Mesenchymal stem cell (in vitro differentiated cells and primary cell): ENCODE measurements around the gene PTK6.

Experiments used
- DNase-seq: peaks from one replicate; pipeline ENCODE4 v3.0.0-alpha.2; 2013
- H2AFZ ChIP-seq: one replicate; pipeline ENCODE4 v1.6.1; 2013; ENCODE audit warnings: low read depth, mild to moderate bottlenecking, control low read depth, inconsistent platforms, low read length, moderate library complexity
- H2AK5ac ChIP-seq: 2 replicates; pipeline ENCODE4 v1.6.1; 2013; ENCODE audit warnings: low read length, moderate library complexity, mild to moderate bottlenecking, inconsistent platforms; ENCODE audit not compliant: severe bottlenecking
- H2BK120ac ChIP-seq: one replicate; pipeline ENCODE4 v1.6.1; 2013; ENCODE audit warnings: low read depth, mild to moderate bottlenecking, inconsistent platforms, low read length, moderate library complexity
- H2BK12ac ChIP-seq, 2 experiments: one replicate each; pipeline ENCODE4 v1.6.1; 2013; ENCODE audit warnings: inconsistent platforms in 2 of 2, low read length in 2 of 2, mild to moderate bottlenecking in 2 of 2, moderate library complexity in 2 of 2, control low read depth in 1 of 2
- H2BK15ac ChIP-seq: one replicate; pipeline ENCODE4 v1.6.1; 2013; ENCODE audit warnings: mild to moderate bottlenecking, low read depth, inconsistent platforms; ENCODE audit not compliant: poor library complexity, severe bottlenecking
- H2BK5ac ChIP-seq: 2 replicates; pipeline ENCODE4 v1.6.1; 2013; ENCODE audit warnings: low read depth, mild to moderate bottlenecking, low read length, control low read depth, inconsistent platforms; ENCODE audit not compliant: poor library complexity, severe bottlenecking
- H3K14ac ChIP-seq, 2 experiments: one replicate each; pipeline ENCODE4 v1.6.1; 2013; ENCODE audit warnings: inconsistent platforms in 2 of 2, low read length in 2 of 2, control low read depth in 1 of 2, mild to moderate bottlenecking in 1 of 2, moderate library complexity in 1 of 2
- H3K18ac ChIP-seq, 2 experiments: one replicate each; pipeline ENCODE4 v1.6.1; 2013; ENCODE audit warnings: inconsistent platforms in 2 of 2, low read length in 2 of 2, control low read depth in 1 of 2, low read depth in 1 of 2, mild to moderate bottlenecking in 1 of 2
- H3K23ac ChIP-seq, 2 experiments: one replicate each; pipeline ENCODE4 v1.6.1; 2013; ENCODE audit warnings: inconsistent platforms in 2 of 2, low read length in 2 of 2, mild to moderate bottlenecking in 2 of 2, moderate library complexity in 2 of 2, control low read depth in 1 of 2
- H3K27ac ChIP-seq: 2 replicates; pipeline ENCODE4 v1.5.1; 2013; ENCODE audit warnings: mild to moderate bottlenecking, moderate library complexity, low read length, control low read depth, inconsistent platforms; ENCODE audit not compliant: poor library complexity, severe bottlenecking
- H3K27me3 ChIP-seq, 2 experiments: 2 replicates each; pipeline versions ENCODE4 v1.6.1 to v1.7.0; 2013; ENCODE audit warnings: low read length in 2 of 2, mild to moderate bottlenecking in 2 of 2, moderate library complexity in 2 of 2, control low read depth in 1 of 2, inconsistent platforms in 1 of 2; ENCODE audit not compliant: control insufficient read depth in 1 of 2, insufficient read depth in 1 of 2
- H3K36me3 ChIP-seq, 2 experiments: 2 replicates each; pipeline versions ENCODE4 v1.6.1 to v1.7.0; 2013; ENCODE audit warnings: low read length in 2 of 2, control low read depth in 1 of 2, inconsistent platforms in 1 of 2, low read depth in 1 of 2, mild to moderate bottlenecking in 1 of 2; ENCODE audit not compliant: insufficient read depth in 2 of 2, control insufficient read depth in 1 of 2
- H3K4ac ChIP-seq, 2 experiments: one replicate each; pipeline ENCODE4 v1.6.1; 2013; ENCODE audit warnings: inconsistent platforms in 2 of 2, low read length in 2 of 2, mild to moderate bottlenecking in 2 of 2, moderate library complexity in 2 of 2, control low read depth in 1 of 2, low read depth in 1 of 2
- H3K4me1 ChIP-seq: 2 replicates; pipeline ENCODE4 v1.6.1; 2013; ENCODE audit warnings: low read depth, low read length, control low read depth; ENCODE audit not compliant: control insufficient read depth, insufficient read depth
- H3K4me2 ChIP-seq: 2 replicates; pipeline ENCODE4 v1.6.1; 2013; ENCODE audit warnings: low read length, mild to moderate bottlenecking, inconsistent platforms; ENCODE audit not compliant: poor library complexity, severe bottlenecking
- H3K4me3 ChIP-seq, 2 experiments: 2 replicates each; pipeline versions ENCODE4 v1.5.1 to v1.7.0; 2013; ENCODE audit warnings: low read length in 2 of 2, mild to moderate bottlenecking in 2 of 2, control low read depth in 1 of 2, low read depth in 1 of 2; ENCODE audit not compliant: insufficient read depth in 1 of 2
- H3K79me1 ChIP-seq: replicated peaks from 2 replicates; pipeline ENCODE4 v1.6.1; 2013; ENCODE audit warnings: mild to moderate bottlenecking, control low read depth, low read length, inconsistent platforms; ENCODE audit not compliant: poor library complexity, severe bottlenecking
- H3K9ac ChIP-seq: 2 replicates; pipeline ENCODE4 v1.7.0; 2013; ENCODE audit warnings: mild to moderate bottlenecking, low read length, moderate library complexity
- H3K9me3 ChIP-seq: 2 replicates; pipeline ENCODE4 v1.7.0; 2013; ENCODE audit warnings: mild to moderate bottlenecking, low read length; ENCODE audit not compliant: control insufficient read depth
- H4K8ac ChIP-seq: one replicate; pipeline ENCODE4 v1.6.1; 2013; ENCODE audit warnings: inconsistent platforms, mild to moderate bottlenecking, low read length, moderate library complexity
- H4K91ac ChIP-seq: one replicate; pipeline ENCODE4 v1.6.1; 2013; ENCODE audit warnings: mild to moderate bottlenecking, low read length, inconsistent platforms
- WGBS: methylation state at CpG from one replicate; pipeline ENCODE4 v1.1.7; 2013; ENCODE audit warnings: mixed read lengths; 5-methylcytosine and 5-hydroxymethylcytosine counted together

Gene PTK6

GRCh38 chr20:63574829-63575743 lies 37.9 kb upstream of the PTK6 start:
- Histone ChIP-seq H3K4ac (peak overlapping the region; percentile 39 to 90), H3K4me3 (peak overlapping the region in 1 of 2 experiments; percentile 70), H3K79me1 (peaks cover 19% of the 10 kb centered on the region), H3K27me3 (peaks cover 0 to 19% of the 10 kb centered on the region in 2 experiments), H3K18ac (peak overlapping the region; percentile 50 to 99), H2BK120ac (no peak overlapping the region), H2BK5ac (no peak overlapping the region), H2BK12ac (peak overlapping the region in 1 of 2 experiments; percentile 61), H3K9me3 (no peaks in the 10 kb centered on the region), H2BK15ac (no peak overlapping the region), H4K91ac (peak overlapping the region; percentile 48), H3K4me1 (peaks cover 30% of the 10 kb centered on the region), H3K27ac (no peak overlapping the region), H2AFZ (peak overlapping the region; percentile 99), H4K8ac (peak overlapping the region; percentile 86), H3K4me2 (no peak overlapping the region), H3K23ac (no peak overlapping the region), H2AK5ac (peak overlapping the region; percentile 4), H3K14ac (no peak overlapping the region), H3K9ac (no peak overlapping the region), H3K36me3 (peaks cover 8 to 21% of the 10 kb centered on the region in 2 experiments)
- peak; percentile 46 for DNase-seq
- WGBS, result 79% methylated on average over 25 of the region's 28 CpGs

GRCh38 chr20:63574156-63574828 lies 37.1 kb upstream of the PTK6 start, which contains the start of gene HELZ2:
HELZ2 (minus strand) TSS chr20:63574239; CDS start chr20:63572385, 1,854 bp downstream.
- Histone ChIP-seq H3K79me1 (peaks cover 19% of the 10 kb centered on the region), H4K8ac (peak within 1 kb of the TSS; percentile 86), H2BK5ac (no peak within 1 kb of the TSS), H3K23ac (peak within 1 kb of the TSS in 1 of 2 experiments; percentile 29), H3K9ac (peak within 1 kb of the TSS; percentile 89), H3K4me2 (peak within 1 kb of the TSS; percentile 90), H3K27ac (no peak within 1 kb of the TSS), H3K4me3 (peak within 1 kb of the TSS; percentile 71 to 85), H3K14ac (peak within 1 kb of the TSS in 1 of 2 experiments; percentile 29), H3K18ac (peak within 1 kb of the TSS; percentile 50 to 99), H2AK5ac (peak within 1 kb of the TSS; percentile 4), H3K27me3 (peaks cover 0 to 11% of the 10 kb centered on the region in 2 experiments), H2BK15ac (peak within 1 kb of the TSS; percentile 80), H3K4ac (peak within 1 kb of the TSS; percentile 39 to 90), H3K9me3 (no peaks in the 10 kb centered on the region), H3K36me3 (peaks cover 8 to 25% of the 10 kb centered on the region in 2 experiments), H2AFZ (peak within 1 kb of the TSS; percentile 99), H2BK12ac (peak within 1 kb of the TSS; percentile 38 to 61), H4K91ac (peak within 1 kb of the TSS; percentile 83), H3K4me1 (peaks cover 30% of the 10 kb centered on the region), H2BK120ac (peak within 1 kb of the TSS; percentile 21)
- DNase-seq, result peak; percentile 78
- 10% methylated on average over 37 of the region's 40 CpGs for WGBS

- WGBS, result 15% methylated on average over 10 of the region's 24 CpGs
- peak overlapping the region in 1 of 2 experiments; percentile 6 for H3K14ac ChIP-seq
- H3K4me2 ChIP-seq, result peak overlapping the region; percentile 90
- peak overlapping the region; percentile 21 for H2BK120ac ChIP-seq
- peaks cover 0 to 5% of the 10 kb centered on the region in 2 experiments for H3K27me3 ChIP-seq
- H2AK5ac ChIP-seq, result no peak overlapping the region
- no peak overlapping the region for H2AFZ ChIP-seq
- H3K27ac ChIP-seq, result no peak overlapping the region
- H3K4ac ChIP-seq, result peak overlapping the region in 1 of 2 experiments; percentile 32
- peaks cover 34% of the 10 kb centered on the region for H3K4me1 ChIP-seq
- peak overlapping the region; percentile 71 to 85 for H3K4me3 ChIP-seq
- H2BK12ac ChIP-seq, result peak overlapping the region in 1 of 2 experiments; percentile 33
- no peaks in the 10 kb centered on the region for H3K9me3 ChIP-seq
- H2BK15ac ChIP-seq, result peak overlapping the region; percentile 9
- DNase-seq, result peak; percentile 18
- H4K8ac ChIP-seq, result no peak overlapping the region
- H3K9ac ChIP-seq, result peak overlapping the region; percentile 89
- peaks cover 19% of the 10 kb centered on the region for H3K79me1 ChIP-seq
- H3K36me3 ChIP-seq, result peaks cover 8 to 31% of the 10 kb centered on the region in 2 experiments
- peak overlapping the region in 1 of 2 experiments; percentile 46 for H3K18ac ChIP-seq
- no peak overlapping the region for H2BK5ac ChIP-seq
- H4K91ac ChIP-seq, result no peak overlapping the region
- H3K23ac ChIP-seq, result no peak overlapping the region
Measured at GRCh38 chr20:63573647-63574131, 36.5 kb upstream of the PTK6 start.
